H7 (cell line): Measurements from ENCODE around the gene ECPAS. TPM values are rescaled to one million over a fixed set of nuclear protein-coding genes. Genes with fewer than 3 reads are reported as not detected.
"Not testable (repeated sequence)": the region's sequence is repeated elsewhere in the genome, so short reads cannot be mapped to it uniquely, and the experiment has no call there.

Source experiments
- DNase-seq: peaks from one replicate; pipeline ENCODE4 v3.0.0; 2012
- H3K27me3 ChIP-seq: 2 replicates; pipeline ENCODE4 v1.6.0; 2011; ENCODE audit warnings: mild to moderate bottlenecking, low read length; ENCODE audit not compliant: control insufficient read depth, insufficient read depth
- H3K36me3 ChIP-seq: replicated peaks from 2 replicates; pipeline ENCODE4 v1.5.1; 2011; ENCODE audit warnings: low read length; ENCODE audit not compliant: control insufficient read depth, insufficient read depth
- H3K4me3 ChIP-seq: 2 replicates; pipeline ENCODE4 v1.5.1; 2011; ENCODE audit warnings: low read depth, mild to moderate bottlenecking, control low read depth, low read length, moderate library complexity; ENCODE audit not compliant: insufficient read depth
- total RNA-seq: library from RNA; depleted of rRNA; stranded (reverse); fragments of >200 nt; shearing (Covaris generic); gene quantifications from 2 replicates; pipeline ENCODE4 v1.2.3, GENCODE V29; 2014

Gene ECPAS
- total RNA-seq, 1 experiment from 2014 or later: 92.6 TPM

DNA sequence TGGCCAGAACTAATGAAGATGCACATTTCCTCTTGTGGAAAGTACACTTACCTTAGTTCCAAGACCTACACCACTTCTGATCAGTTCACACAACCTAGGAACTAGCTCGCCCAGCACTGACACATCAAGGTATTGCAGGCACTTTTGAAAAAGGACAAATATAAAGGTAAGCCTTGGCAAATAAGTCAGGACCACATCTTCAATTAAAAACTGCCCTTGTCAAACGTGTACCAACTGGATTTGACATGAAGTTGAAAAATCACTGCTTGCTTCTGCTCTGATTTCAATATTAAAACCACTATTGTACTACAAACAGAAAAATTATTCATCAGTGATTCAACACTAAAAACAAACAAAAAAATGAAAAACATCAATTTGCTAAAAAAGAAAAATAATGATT lies 109.1 kb downstream of the ECPAS start:
- Histone ChIP-seq H3K4me3 (no peak overlapping the region), H3K36me3 (peaks cover 25% of the 10 kb centered on the region), H3K27me3 (no peaks in the 10 kb centered on the region)
- DNase-seq: no peak

DNA sequence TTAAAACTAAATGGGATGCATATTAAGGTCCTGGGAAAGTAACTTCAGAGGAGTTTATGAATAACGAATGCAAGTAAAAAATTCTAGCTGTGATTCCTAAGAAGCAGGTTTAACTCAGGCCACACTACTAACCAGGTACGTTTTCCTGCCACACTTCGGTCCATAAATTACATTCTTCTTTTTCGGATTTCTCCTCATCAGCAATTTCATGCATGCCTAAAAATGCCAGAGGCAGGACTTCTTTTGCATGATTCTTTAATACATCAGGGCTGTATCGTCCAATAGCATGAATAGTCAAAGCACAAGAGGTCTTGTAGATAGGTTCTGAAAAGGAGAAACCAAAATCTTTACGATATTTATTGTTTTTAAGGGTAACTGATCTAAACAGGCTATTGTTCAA lies 111.9 kb downstream of the ECPAS start:
- no peak for DNase-seq
- H3K36me3 ChIP-seq: peaks cover 38% of the 10 kb centered on the region
- no peak overlapping the region for H3K4me3 ChIP-seq
- H3K27me3 ChIP-seq: no peaks in the 10 kb centered on the region

DNA sequence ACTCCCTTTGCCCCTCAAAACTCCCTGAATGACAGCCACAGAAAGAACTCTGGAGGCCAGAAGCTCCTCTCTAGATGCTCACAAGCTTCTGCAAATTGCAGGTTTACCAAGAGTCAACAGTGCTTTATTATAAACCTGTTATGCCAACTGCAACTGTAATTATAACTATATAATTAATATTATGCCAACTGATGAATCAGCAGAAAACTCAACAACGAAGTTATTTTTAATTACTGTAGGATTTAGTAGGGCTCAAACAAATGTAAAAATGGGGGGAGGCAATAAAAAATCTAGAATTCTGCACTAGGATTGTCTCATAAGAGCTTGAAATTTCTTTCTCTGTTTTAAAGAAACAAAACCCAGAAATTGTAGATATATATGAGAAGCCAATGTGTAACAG lies 117.2 kb downstream of the ECPAS start:
- no peak overlapping the region for H3K4me3 ChIP-seq
- no peaks in the 10 kb centered on the region for H3K27me3 ChIP-seq
- no peak for DNase-seq
- peaks cover 33% of the 10 kb centered on the region for H3K36me3 ChIP-seq

DNA sequence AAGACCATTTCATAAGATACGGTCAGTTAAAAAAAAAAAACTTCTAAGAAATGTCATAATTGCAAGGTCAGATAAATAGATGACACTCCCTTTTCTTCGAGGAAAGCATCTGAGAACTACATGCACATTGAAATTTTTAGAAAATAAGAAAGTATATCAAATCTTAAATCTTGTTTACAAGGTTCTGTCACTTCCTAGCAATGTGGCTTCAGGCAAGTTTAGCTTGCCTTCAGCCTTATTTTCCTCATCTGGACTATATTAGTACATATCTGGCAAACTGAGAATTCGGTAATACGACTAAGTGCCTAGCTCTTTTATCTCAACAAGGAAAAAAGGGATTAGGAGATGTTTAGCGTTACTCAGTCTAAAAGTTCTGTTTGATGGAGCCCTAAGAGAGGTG lies 121.7 kb downstream of the ECPAS start:
- no peak for DNase-seq
- Histone ChIP-seq H3K4me3 (no peak overlapping the region), H3K36me3 (peaks cover 7% of the 10 kb centered on the region), H3K27me3 (no peaks in the 10 kb centered on the region)

DNA sequence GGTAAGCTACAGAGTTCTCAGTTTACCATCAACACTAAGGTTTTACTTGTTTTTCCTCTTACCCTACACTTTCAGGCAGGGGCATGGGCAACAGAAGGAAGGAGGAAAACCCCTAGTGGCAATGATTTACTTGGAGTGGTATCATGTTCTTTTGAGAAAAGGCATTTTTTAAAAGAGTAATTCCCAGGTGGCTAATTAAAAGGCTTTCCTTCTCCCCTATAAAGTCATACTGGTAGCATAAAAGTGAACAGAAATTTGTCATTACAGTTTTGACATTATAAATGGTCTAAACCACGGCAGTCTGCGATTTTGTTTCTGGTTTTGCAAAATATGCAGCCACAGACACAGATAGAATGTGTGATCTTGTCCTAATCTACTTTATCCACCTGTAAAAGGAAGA lies 123.3 kb downstream of the ECPAS start:
- peaks cover 5% of the 10 kb centered on the region for H3K36me3 ChIP-seq
- no peaks in the 10 kb centered on the region for H3K27me3 ChIP-seq
- no peak overlapping the region for H3K4me3 ChIP-seq
- no peak for DNase-seq

DNA sequence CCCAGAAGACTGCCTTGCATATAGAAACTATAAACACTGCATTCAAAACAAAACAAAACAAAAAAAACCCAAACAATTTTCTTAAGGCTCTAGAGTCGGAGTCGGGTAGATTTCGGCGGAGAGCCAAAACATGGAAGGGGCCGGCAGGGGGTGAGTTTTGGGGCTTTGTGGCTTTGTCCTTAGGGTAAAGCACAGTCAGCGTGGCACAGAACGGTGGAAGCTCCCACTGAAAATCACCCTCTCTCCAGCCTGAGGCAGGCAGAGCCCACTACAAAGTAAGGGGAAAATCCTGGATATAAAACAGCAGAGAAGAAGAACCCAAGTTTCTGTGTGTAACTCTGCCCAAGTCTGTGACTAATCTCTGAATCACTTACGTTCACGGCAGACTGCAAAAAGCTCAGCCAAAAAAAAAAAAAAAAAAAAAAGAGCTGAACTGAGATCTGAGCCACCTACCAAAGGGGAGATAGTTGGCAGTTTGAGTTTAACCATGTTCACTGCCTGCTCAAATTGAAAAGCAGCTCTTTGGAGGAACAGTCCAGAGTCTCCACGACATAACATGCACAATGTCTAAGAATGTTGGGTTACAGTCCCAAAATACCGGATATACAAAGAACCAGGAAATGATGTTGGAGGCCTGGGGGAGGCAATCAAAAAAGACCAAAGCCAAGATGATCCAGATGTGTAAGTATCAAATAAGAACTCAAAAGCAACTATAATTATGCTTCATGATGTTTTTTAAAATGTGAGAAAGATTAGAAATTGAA lies 127.5 kb downstream of the ECPAS start:
- Histone ChIP-seq H3K4me3 (no peak overlapping the region), H3K36me3 (no peaks in the 10 kb centered on the region; the same call in 1 of the 2 replicates), H3K27me3 (no peaks in the 10 kb centered on the region)
- peak; percentile 15 for DNase-seq

DNA sequence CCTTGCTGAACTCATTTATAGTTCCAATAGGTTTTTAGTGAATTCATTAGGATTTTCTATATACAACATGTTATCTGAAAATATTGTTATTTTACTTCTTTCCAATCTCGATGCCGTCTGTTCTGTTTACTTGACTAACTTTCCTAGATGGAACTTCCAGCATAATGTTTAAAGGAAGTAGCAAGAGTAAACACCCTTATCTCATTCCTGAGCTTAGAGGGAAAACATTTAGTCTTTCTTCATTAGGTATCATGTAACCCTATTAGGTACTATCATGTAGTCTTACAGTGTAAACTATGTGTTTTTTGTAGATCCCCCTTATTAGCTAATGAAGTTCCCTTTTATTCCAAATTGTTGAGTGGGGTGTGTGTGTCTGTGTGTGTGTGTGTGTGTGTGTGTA lies 131.6 kb downstream of the ECPAS start:
- no peaks in the 10 kb centered on the region for H3K27me3 ChIP-seq
- no peak overlapping the region for H3K4me3 ChIP-seq
- no peak for DNase-seq
- H3K36me3 ChIP-seq: no peaks in the 10 kb centered on the region

DNA sequence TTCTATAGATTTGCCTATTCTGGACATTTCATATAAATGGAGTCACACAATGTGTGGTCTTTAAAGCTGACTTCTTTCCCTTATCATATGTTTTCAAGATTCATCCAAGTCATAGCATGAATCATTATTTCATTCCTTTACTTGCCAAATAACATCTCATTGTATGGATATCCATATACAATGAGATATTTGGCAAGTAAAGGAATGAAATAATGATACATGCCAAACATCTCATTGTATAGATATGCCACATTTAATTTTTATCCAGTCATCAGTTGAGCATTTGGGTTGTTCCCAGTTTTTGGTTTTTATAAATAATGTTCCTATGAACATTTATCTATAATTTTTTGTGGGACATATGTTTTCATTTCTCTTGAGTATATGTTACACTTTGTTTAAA lies 133.6 kb downstream of the ECPAS start:
- H3K36me3 ChIP-seq: no peaks in the 10 kb centered on the region
- H3K4me3 ChIP-seq: no peak overlapping the region
- no peak for DNase-seq
- no peaks in the 10 kb centered on the region for H3K27me3 ChIP-seq

DNA sequence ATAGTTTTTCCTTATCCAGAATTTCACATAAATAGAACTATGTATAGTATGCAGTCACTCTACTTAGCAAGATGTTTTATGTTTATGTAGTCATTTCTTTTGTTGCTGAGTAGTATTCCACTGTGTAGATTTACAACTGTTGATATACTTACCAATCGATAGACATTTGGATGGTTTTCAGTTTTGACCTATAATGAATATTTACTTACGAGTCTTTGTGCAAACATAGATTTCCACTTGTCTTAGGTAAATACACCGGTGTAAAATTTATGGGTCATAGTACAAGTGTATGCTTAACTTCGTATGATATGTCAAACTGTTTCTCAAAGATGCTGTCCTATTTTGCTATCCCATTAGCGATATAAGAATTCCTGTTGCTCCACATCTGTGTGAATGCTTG lies 134.4 kb downstream of the ECPAS start:
- H3K36me3 ChIP-seq: no peaks in the 10 kb centered on the region
- DNase-seq: no peak
- H3K27me3 ChIP-seq: no peaks in the 10 kb centered on the region
- H3K4me3 ChIP-seq: no peak overlapping the region

DNA sequence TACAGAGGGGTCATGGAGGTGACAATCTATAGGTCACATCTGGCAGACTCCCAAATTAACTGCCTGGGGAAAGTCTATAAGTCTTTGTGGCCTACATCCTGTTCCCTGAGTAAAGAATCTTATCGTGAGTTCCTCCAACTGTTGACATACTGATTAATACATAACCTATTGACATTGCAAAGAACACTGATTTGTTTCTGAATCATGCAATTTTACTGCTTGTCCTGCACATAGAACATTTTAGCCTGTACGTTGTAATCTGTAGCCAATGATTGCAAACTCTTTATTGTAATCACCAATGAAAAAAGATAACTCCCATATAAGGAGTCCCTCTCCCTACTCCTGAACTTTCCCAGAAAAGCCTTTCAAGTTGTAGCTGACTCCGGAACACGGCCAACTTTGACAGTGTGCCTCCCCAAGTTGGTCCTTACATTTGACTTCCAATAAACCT lies 135.3 kb downstream of the ECPAS start:
- no peaks in the 10 kb centered on the region for H3K36me3 ChIP-seq
- no peak for DNase-seq
- no peaks in the 10 kb centered on the region for H3K27me3 ChIP-seq
- no peak overlapping the region for H3K4me3 ChIP-seq

DNA sequence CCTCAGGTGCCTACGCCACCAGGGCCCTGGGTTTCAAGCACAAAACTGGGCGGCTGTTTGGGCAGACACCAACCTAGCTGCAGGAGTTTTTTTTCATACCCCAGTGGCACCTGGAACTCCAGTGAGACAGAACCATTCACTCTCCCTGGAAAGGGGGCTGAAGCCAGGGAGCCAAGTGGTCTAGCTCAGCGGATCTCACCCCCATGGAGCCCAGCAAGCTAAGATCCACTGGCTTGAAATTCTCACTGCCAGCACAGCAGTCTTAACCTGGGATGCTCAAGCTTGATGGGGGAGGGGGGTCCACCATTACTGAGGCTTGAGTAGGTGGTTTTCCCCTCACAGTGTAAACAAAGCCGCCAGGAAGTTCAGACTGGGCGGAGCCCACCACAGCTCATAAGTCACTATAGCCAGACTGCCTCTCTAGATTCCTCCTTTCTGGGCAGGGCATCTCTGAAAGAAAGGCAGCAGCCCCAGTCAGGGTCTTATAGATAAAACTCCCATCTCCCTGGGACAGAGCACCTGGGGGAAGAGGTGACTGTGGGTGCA lies 149.8 kb downstream of the ECPAS start:
- H3K27me3 ChIP-seq, DNase-seq, H3K36me3 ChIP-seq, H3K4me3 ChIP-seq: not testable (repeated sequence)

DNA sequence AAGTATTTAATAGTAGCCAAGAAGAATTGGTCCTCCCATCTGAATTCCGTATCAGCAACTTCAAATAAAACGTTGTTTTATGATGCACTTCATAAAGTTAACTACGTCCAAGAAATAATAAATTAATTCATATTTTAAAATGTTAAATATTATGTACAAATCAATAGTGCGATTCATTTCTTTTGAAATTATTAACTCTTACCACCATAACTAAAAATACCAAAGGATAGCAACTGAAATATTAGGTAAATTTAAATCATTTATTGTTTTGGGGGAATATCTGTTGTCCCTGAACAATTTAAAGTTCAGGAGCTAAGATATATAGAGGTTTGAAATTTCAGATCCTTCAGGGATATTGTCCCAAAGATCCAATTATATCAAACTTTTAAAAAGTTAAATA lies 154.1 kb downstream of the ECPAS start, which contains the start of gene OR2K2:
TSS of gene OR2K2 (minus strand) at position 101 of the 400 bp plus-strand sequence. CDS start 1,791 bp downstream, outside the sequence.
- H3K4me3 ChIP-seq: no peak within 1 kb of the TSS
- no peaks in the 10 kb centered on the region for H3K36me3 ChIP-seq
- H3K27me3 ChIP-seq: no peaks in the 10 kb centered on the region
- DNase-seq: no peak

DNA sequence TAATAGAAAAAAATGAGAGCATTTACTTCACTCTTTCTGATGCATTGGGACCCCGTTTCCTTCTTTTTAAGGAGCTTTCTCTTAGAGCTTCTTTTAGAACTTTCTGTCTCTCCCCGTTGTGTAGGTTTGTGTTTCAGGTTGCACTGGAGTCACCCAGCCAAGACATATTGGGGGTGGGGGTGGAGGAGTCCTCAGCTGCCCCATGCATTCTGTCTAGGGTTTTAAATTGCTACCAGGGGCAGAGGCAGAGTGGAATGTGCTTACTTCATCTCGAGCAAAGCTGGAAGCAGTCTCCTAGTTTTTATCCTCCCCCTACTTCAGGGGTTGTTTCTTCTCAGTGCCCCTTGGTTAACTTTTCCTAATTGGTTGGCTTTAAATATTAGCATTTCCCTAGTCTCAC lies 163.6 kb downstream of the ECPAS start:
- Histone ChIP-seq H3K36me3 (no peaks in the 10 kb centered on the region), H3K4me3 (no peak overlapping the region), H3K27me3 (no peaks in the 10 kb centered on the region)
- no peak for DNase-seq

DNA sequence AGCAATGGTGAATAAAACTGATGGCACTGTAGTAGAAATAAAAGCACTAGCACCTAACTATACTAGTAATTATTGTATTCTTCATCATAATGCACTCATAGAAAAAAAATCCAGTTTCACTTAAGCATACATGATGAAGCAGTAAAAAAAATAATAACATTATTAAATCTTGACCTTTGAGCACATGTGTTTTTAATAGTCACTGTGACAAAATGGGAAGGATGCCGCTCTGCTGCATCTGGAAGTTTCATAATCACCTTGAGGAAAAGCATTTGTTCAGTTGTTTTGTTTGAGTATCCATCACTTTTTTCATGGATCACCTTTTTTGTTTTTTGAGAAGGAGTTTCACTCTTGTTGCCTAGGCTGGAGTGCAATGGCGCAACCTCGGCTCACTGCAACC lies 167.4 kb downstream of the ECPAS start:
- no peak overlapping the region for H3K4me3 ChIP-seq
- H3K27me3 ChIP-seq: no peaks in the 10 kb centered on the region
- H3K36me3 ChIP-seq: no peaks in the 10 kb centered on the region
- no peak for DNase-seq
